Measurements from ENCODE around the gene KLHDC7A.

The KLHDC7A gene

DNA sequence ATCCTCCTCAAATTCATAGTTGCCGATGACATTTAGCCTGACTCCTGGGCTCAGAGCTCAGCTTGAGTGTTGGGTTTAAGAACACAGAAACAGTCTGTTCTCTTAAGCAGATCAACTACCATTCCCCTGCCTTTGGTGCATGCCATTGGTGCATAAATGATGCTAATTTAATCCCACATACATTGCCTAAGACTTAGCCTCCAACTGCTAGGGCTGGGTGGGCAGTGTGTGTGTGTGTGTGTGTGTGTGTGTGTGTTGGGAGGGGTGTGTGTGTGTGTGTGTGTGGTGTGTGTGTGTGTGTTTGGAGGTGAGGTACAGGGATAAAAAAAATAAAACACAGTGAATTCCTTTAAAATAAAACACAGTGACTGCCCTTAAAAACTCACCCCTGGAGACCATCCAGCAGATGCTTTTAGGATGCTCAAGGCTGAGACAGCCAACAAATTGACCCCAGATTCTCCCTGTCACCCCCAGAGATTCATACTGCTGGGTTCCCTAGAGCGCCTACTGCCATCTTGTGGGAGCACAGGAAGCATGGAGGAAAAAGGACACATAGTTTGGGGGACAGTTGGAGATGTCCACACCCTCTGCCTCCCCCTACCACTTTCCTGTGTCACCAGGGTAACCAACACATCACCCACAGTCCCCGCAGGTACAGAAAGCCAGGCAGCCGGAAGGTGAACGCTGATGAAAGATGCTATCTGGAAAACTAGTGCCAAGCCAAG lies 30.6 kb downstream of the KLHDC7A start:
- no peak for DNase-seq

DNA sequence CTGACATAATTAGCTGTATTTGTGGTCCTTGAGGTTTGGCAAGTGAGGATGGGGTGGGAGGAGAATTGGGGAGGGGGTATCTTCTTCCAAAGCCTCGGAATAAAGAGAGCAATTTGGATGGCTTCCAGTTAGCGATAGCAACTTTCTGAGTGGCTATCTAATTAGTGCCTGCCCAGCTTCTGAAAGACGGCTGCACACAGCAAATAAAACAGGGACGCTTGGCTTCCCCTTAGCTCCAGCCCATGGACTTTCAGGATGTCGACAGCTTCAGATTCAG lies 31.1 kb downstream of the KLHDC7A start:
- DNase-seq = no peak

DNA sequence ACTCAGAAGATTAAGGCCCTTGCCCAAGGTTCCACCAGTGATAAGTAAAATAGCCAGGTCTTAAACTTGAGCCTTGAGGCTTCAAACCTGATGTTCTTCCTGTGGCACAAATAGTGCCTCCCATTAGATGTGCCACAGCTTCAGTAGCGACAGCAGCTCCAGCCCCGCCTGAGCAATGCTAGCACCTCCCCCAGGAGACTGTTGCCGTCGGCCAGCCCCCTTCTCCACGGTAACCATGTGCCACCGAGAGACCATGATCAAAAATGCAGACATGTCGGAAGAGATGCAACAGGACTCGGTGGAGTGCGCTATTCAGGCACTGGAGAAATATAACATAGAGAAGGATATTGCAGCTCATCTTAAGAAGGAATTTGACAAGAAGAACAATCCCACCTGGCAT lies 32.2 kb downstream of the KLHDC7A start:
- DNase-seq = no peak

DNA sequence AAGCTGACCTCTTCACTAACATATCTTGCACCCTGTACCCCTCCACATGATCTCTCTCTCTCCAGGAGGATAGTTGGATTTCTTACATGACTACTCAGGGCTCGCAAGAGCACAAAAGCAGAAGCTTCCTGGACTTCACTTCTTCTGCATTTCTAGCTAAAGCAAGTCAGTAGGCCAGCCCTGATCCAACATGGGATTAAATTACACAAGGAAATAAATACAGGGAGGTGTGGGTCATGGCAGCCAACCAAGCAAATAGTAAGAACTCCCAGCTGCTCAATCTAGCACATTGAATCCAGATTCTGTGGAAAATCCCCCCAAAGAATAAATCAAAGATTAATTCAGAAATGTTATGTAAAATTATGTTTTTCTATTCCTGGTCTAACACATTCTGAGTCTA lies 33.3 kb downstream of the KLHDC7A start:
- DNase-seq = no peak

DNA sequence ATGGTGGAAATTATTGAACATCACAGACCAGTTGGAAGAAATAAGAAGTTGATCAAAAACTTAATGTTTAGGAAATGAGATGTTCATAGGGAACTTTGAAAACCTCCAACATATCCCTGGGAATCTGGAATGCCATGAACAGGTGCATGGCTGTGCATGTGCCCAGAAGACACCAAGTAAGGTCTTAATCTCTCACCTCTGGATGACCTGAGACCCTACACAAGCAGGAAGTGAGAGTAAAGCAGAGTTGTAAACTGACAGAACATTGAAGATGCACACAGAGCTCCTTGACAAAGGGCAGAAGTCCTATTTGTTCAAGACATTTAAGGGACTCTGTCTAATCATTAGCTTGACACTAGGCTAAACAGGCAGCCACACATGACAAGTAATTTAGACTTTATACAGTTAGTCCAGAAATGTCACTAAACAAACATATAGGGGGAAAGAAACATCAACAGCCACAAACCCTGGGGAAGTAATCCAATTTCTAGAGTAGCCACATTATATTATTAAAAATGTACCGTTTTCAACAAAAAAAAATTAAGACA lies 34.5 kb downstream of the KLHDC7A start:
- no peak for DNase-seq

DNA sequence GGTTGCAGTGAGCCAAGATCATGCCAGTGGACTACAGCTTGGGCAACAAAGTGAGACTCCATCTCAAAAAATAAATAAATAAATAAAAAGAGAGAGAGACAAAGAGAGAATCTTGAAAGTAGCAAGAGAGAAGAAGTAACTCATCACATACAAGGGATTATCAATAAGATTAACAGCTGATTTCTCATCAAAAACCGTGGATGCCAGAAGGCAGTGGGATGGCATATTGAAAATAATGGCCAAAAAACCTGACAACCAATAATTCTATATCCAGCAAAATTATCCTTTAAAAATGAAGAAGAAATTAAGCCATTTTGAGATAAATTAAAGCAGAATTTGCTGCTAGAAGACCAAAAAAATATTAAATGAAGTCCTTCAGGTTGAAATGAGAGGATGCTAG lies 35.7 kb downstream of the KLHDC7A start:
- no peak for DNase-seq

DNA sequence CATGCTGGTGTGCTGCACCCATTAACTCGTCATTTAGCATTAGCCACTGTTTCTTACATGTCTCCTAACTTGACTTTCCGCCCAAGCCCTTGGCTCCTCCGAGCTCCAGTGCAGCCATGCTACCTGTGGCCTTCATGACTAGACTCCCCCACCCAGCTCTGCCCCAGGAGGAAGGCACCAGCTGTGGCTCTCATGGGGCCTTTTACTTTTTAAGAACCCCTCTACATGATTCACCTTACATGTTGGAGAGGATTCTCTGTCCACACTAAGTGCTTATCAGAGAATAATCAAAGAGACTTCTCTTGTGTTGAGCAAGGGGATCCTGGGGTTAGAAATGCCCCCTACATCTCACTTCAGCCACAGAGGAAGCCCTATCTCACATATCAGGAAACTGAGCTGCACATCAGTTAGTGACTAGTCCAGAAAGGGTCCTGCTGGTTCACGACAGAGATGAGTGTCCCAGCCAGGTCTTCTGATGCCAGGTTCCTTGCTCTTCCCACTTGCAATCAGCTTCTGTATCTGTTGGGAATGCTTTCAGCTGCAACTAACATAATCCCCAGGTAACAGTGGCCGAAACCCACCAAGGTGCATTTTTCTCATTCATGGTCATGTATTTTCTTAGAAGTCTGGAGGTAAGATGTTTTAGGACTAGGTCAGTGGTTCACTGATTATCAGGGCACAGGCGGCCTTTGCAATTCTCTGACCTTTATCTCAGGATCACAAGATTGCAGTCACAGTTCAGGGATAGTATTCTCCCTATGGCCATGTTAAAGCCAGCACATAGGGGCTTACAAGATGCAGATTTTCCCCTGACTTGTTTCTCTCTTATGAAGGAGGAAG lies 45.9 kb downstream of the KLHDC7A start:
- no peak for DNase-seq

DNA sequence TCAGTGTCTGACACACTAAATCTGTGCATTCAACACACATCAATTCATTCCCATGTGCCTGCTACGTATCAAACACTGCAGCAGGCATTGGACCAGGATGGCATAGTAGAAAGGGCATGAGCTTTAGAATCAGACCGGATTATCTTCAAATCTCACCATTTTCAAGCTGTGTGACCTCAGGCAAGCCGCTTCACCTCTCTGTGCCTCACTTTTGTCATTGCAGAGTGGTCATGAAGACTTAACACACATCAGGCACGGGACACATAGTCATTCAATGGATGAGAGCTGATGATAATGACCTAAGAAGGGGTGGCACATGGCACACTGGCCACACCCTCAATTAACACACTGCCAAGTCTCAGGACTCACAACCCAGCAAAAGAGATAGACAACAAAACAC lies 46.8 kb downstream of the KLHDC7A start:
- no peak for DNase-seq

DNA sequence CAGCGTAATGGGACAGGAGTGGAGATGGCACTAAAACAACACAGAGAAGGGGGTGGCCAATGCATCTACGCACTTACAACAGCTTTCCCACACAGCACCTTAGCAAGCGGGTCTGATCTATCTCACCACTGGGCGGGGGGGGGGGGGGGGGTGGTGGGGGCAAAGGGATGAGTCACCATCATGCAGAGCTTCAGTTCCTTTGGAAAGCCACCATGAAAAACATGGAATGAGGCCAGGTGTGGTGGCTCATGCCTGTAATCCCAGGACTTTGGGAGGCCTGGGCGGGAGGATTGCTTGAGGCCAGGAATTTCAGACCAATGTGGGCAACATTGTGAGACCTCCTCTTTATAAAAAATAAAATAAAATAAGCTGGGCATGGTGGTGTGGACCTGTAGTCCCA lies 47.2 kb downstream of the KLHDC7A start:
- no peak for DNase-seq

DNA sequence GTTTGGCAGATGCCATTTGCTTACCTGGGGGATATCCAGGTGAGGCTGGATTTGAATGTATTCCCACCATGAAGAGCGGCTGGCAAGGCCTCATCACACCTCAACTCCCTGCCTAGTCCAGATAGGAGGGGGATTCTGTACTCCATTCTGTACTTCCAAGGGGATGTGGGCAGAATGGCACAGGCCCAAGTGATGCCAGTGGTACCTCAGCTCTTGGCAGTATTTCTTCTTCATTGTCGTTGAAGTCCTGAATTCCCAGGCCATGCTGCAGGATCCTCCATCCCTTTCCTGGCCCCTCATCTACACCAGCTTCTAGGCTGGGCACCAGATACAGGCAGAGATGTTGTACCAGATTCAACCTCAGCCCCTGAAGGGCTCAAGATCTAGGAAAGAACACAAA lies 47.9 kb downstream of the KLHDC7A start:
- no peak for DNase-seq

DNA sequence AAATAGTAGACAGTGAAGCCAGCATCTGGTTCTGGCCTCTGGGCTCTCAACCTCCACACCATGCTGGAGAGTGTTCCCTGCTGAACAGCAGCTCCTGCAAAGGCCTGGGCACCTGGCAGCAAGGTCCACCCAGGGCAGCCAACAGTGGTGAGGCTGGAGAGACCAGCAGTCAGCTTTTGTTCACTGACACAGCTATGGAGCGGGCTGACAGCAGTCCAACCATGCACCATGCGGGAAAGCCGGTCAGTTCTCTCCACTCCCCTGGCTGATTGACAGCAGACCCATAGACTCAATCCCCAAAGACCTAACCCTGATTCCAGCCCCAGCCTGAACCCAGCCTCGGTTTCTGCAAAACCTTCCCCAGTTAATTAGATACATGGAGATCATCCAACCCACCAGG lies 49.0 kb downstream of the KLHDC7A start:
- no peak for DNase-seq

DNA sequence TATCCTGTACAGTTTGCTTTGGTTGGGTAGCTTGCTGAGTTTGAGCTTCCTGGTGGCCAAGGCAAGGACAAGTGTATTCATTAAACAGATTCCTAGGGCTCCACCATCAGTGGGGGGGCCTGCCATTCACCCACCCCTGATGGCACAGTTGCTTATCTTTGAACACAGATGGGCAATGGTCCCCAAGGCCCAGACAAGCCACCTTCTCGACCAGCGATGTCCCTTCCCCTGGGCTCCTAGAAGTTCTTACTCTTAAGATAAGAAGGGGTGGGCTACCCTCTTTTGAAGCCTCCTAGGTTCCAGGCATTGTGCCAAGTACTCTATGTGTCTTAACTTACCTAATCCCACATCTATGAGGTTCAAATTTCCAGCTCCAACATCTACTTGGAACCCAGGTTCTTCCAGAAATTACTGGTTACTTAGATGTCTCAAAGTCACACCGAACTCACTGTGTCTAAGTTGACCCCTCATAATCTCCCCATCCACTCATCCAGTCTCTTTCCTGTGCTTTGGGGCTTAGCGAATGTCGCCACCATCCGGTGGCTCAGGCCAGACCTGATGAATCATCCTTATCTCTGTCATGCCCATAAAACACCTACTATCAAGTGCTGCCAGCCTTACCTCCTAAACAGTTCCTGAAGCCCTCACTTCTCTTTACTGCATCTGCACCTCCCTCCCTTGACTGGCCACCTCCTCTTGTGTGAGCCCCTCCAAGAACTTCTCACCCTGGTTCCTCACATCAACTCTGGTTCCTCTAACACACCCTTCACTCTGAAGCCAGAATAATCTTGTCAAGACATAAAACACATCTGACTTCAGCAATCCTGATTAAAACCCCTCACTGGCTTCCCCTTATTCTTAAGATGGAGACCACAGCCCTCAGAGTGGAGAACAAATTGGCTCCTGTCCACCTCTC lies 50.1 kb downstream of the KLHDC7A start:
- DNase-seq = no peak

DNA sequence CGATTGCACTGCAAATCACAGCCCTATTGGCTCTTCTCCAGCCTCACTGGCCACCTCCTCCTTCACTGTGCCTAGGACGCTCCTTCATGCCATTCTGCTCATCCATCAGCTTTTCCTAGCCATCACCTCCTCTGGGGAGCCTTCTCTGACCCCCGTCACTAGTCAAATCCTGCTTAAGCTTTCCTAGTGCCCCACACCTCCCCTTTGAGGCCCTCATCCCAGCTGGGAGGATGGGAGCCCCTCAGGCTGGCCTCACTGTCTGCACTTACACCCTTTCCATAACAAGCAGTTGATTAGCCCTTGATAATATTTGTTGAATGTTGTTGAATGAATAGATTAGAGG lies 50.7 kb downstream of the KLHDC7A start:
- no peak for DNase-seq

DNA sequence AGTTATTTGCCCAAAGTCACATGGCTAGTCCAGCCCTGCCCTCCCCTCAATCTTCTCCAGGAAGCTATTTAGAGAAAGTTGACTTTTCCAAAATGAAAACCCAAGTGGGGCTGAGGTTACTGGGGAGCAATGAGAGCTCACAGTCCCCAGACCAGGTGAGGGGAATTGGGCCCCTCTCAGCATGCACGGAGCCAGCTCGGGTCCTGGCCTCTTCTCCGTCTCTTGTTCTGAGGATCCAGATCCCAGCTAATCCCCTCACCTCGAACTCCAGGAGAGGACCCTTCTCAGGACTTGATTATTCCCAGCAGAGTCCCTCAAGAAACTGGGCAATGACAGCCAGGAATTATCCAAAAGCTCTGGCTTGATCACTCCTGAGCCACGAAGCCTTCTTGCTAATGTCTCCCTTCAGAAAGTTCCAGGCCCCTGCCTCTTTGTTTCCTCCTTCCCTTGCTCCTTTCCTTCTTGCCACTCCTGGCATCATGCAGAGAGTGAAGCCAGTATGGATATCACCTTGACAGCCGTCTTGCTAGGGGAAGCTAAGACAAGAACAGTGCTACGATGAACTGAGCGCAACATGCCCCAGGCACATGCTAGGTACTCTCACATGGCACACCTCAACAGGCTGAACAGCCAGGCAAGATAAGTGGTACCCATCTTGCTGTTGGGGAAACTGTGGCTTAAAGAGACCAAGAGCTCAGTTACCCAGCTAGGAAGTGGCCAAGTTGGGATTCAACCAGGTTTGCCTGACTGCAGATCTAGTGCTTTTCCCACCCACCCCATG lies 51.9 kb downstream of the KLHDC7A start:
- DNase-seq = no peak

DNA sequence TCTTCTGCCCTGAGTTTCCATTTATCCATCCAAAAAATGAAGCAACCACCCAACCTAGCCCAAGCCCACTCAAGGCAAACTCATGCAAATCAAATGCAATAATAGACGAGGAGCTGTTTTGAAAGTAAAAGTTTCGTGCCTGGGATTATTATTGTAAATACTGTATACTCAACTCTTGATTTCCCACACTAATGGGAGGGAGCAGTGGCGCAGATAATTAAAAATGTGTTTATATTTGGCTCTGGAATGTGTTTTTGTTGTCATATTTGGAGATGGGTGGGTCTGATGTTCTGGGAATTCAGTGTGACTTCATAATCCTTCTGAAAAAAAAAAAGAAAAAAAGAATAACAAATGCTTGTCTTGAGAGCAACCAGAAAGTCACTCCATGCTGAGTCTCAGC lies 52.5 kb downstream of the KLHDC7A start:
- no peak for DNase-seq

DNA sequence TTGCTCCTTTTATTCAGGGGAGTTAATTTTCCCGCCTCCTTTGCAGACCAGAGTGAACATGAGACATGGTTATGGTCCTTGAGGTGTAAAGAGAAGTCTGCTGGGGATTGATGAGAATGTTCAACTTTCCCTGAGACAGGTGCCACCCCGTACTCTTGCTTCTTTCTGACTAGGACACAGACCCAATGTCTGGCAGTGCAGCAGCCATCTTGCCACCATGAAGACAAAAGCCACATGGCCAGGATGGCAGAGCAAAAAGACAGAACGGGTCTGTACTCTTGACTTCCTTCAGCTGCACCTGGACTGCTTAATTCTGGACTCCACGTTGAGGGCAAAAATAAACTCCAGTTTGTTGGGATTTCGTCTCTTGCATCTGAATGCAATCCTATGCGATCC lies 54.1 kb downstream of the KLHDC7A start:
- DNase-seq = no peak
